ENCODE measurements around the gene CPM.

CPM gene

GRCh38 chr12:68825569-68826217 lies 107.3 kb downstream of the CPM start:
- Histone ChIP-seq H4K20me1 (ENCODE audit: low read depth, low read length) (no peaks in the 10 kb centered on the region; the same call in none of the 2 replicates), H2AFZ (ENCODE audit: low read depth, low read length, severe bottlenecking) (no peak overlapping the region), H3K4me3 (ENCODE audit: insufficient read depth, low read length, poor library complexity, severe bottlenecking) (no peak overlapping the region), H3K4me2 (ENCODE audit: low read depth, low read length, poor library complexity, severe bottlenecking) (no peak overlapping the region), H3K79me2 (ENCODE audit: insufficient read depth, low read length) (peaks cover 20% of the 10 kb centered on the region), H3K9ac (ENCODE audit: low read length) (no peak overlapping the region), H3K9me3 (ENCODE audit: insufficient read depth, low read length) (no peaks in the 10 kb centered on the region), H3K9me2 (replicated peaks; ENCODE audit: insufficient read depth, low read length) (no peaks in the 10 kb centered on the region), H3K36me3 (ENCODE audit: low read length) (peaks cover 65% of the 10 kb centered on the region), H3F3A (ENCODE audit: insufficient read depth) (peaks cover 33% of the 10 kb centered on the region), H3K27ac (ENCODE audit: low read depth, low read length) (no peak overlapping the region), H3K27me3 (ENCODE audit: low read length) (no peaks in the 10 kb centered on the region)
- TF ChIP-seq CTCF (IDR thresholded peaks at IDR 0.05; ENCODE audit: insufficient read depth, low read length, poor library complexity, severe bottlenecking) = no peak
- no peak for TF ChIP-seq EZH2phosphoT487 (conservative IDR thresholded peaks at IDR 0.05; ENCODE audit: low read length)

- no peak overlapping the region for H3K9ac ChIP-seq (ENCODE audit: low read length)
- H3K27me3 ChIP-seq (ENCODE audit: low read length) = no peaks in the 10 kb centered on the region
- H3K9me3 ChIP-seq (ENCODE audit: insufficient read depth, low read length) = no peaks in the 10 kb centered on the region
- peaks cover 21% of the 10 kb centered on the region for H3K79me2 ChIP-seq (ENCODE audit: insufficient read depth, low read length)
- H3K4me2 ChIP-seq (ENCODE audit: low read depth, low read length, poor library complexity, severe bottlenecking) = no peak overlapping the region
- H3F3A ChIP-seq (ENCODE audit: insufficient read depth) = peaks cover 38% of the 10 kb centered on the region
- no peak for TF ChIP-seq EZH2phosphoT487 (conservative IDR thresholded peaks at IDR 0.05; ENCODE audit: low read length)
- no peak for TF ChIP-seq CTCF (IDR thresholded peaks at IDR 0.05; ENCODE audit: insufficient read depth, low read length, poor library complexity, severe bottlenecking)
- no peak overlapping the region for H3K27ac ChIP-seq (ENCODE audit: low read depth, low read length)
- H4K20me1 ChIP-seq (ENCODE audit: low read depth, low read length) = peaks cover 6% of the 10 kb centered on the region
- H3K9me2 ChIP-seq (replicated peaks; ENCODE audit: insufficient read depth, low read length) = no peaks in the 10 kb centered on the region
- H3K4me3 ChIP-seq (ENCODE audit: insufficient read depth, low read length, poor library complexity, severe bottlenecking) = no peak overlapping the region
- peaks cover 72% of the 10 kb centered on the region for H3K36me3 ChIP-seq (ENCODE audit: low read length)
- no peak overlapping the region for H2AFZ ChIP-seq (ENCODE audit: low read depth, low read length, severe bottlenecking)
Observed at GRCh38 chr12:68824597-68825250, 108.2 kb downstream of the CPM start.

GRCh38 chr12:68824131-68824530 lies 108.8 kb downstream of the CPM start:
- peaks cover 74% of the 10 kb centered on the region for H3K36me3 ChIP-seq (ENCODE audit: low read length)
- H3K27me3 ChIP-seq (ENCODE audit: low read length) = no peaks in the 10 kb centered on the region
- no peak overlapping the region for H2AFZ ChIP-seq (ENCODE audit: low read depth, low read length, severe bottlenecking)
- H3K9me2 ChIP-seq (replicated peaks; ENCODE audit: insufficient read depth, low read length) = no peaks in the 10 kb centered on the region
- H3F3A ChIP-seq (ENCODE audit: insufficient read depth) = peaks cover 33% of the 10 kb centered on the region
- H3K9me3 ChIP-seq (ENCODE audit: insufficient read depth, low read length) = no peaks in the 10 kb centered on the region
- TF ChIP-seq EZH2phosphoT487 (conservative IDR thresholded peaks at IDR 0.05; ENCODE audit: low read length) = no peak
- no peak for TF ChIP-seq CTCF (IDR thresholded peaks at IDR 0.05; ENCODE audit: insufficient read depth, low read length, poor library complexity, severe bottlenecking)
- H3K27ac ChIP-seq (ENCODE audit: low read depth, low read length) = no peak overlapping the region
- peaks cover 24% of the 10 kb centered on the region for H3K79me2 ChIP-seq (ENCODE audit: insufficient read depth, low read length)
- H4K20me1 ChIP-seq (ENCODE audit: low read depth, low read length) = peaks cover 8% of the 10 kb centered on the region
- H3K4me3 ChIP-seq (ENCODE audit: insufficient read depth, low read length, poor library complexity, severe bottlenecking) = no peak overlapping the region
- no peak overlapping the region for H3K9ac ChIP-seq (ENCODE audit: low read length)
- H3K4me2 ChIP-seq (ENCODE audit: low read depth, low read length, poor library complexity, severe bottlenecking) = no peak overlapping the region

Data from SU-DHL-6 (cell line).